Posterior cingulate gyrus (tissue), 11 donors: ENCODE measurements around the gene ST6GALNAC1.

ENCODE experiments used
- DNase-seq, 10 donors: peaks; one replicate each; pipeline versions ENCODE4 v3.0.0 to v3.0.0-alpha.2; 2020 to 2021; ENCODE audit warnings: mixed read lengths in 3 of 10
- intact Hi-C: fragments of 100-400 bp; cut with DNase I; formaldehyde crosslinking; loops from one replicate; pipeline ENCODE4 v1.15.1; 2023

ST6GALNAC1 gene

GRCh38 chr17:76643553-76644148, at the start of gene ST6GALNAC1:
ST6GALNAC1 (minus strand) TSS chr17:76643757; CDS start chr17:76643638, 119 bp downstream.
- no peak for DNase-seq
- intact Hi-C loops = no loop called here

- peak in 1 of 10 donors; percentile 39 for DNase-seq
Measured at GRCh38 chr17:76691379-76692191, 48.0 kb upstream of the ST6GALNAC1 start.

GRCh38 chr17:76690596-76691280, 47.2 kb upstream of the ST6GALNAC1 start:
- peak in 2 of 10 donors; percentile 32 to 41 for DNase-seq
- intact Hi-C loops = no loop called here

More at GRCh38 chr17:76691379-76692191, 48.0 kb upstream of the ST6GALNAC1 start:
- intact Hi-C loops = no loop called here

- intact Hi-C loops = no loop called here
- DNase-seq = peak in 2 of 10 donors; percentile 17 to 64
Measured at GRCh38 chr17:76689859-76690258, 46.3 kb upstream of the ST6GALNAC1 start.

- peak in 1 of 10 donors; percentile 62 for DNase-seq
- intact Hi-C loops = no loop called here
Measured at GRCh38 chr17:76688165-76688622, 44.6 kb upstream of the ST6GALNAC1 start.

GRCh38 chr17:76687298-76688164, 44.0 kb upstream of the ST6GALNAC1 start:
- intact Hi-C loops = no loop called here
- peak in 1 of 10 donors; percentile 68 for DNase-seq

GRCh38 chr17:76686538-76687297, 43.2 kb upstream of the ST6GALNAC1 start:
- peak in 1 of 10 donors; percentile 71 for DNase-seq
- intact Hi-C loops = no loop called here

- intact Hi-C loops = no loop called here
- peak in 1 of 10 donors; percentile 41 for DNase-seq
Measured at GRCh38 chr17:76685846-76686245, 42.3 kb upstream of the ST6GALNAC1 start.

GRCh38 chr17:76685366-76685765, 41.8 kb upstream of the ST6GALNAC1 start:
- peak in 1 of 10 donors; percentile 37 for DNase-seq
- intact Hi-C loops = no loop called here

GRCh38 chr17:76684756-76685155, 41.2 kb upstream of the ST6GALNAC1 start:
- intact Hi-C loops = no loop called here
- peak in 2 of 10 donors; percentile 14 to 19 for DNase-seq

- DNase-seq = peak in 2 of 10 donors; percentile 15 to 61
- intact Hi-C loops = no loop called here
Measured at GRCh38 chr17:76683921-76684745, 40.6 kb upstream of the ST6GALNAC1 start.

GRCh38 chr17:76683011-76683755, 39.6 kb upstream of the ST6GALNAC1 start:
- intact Hi-C loops = no loop called here
- peak in 2 of 10 donors; percentile 4 to 45 for DNase-seq

- peak in 2 of 10 donors; percentile 21 to 48 for DNase-seq
- intact Hi-C loops = no loop called here
Measured at GRCh38 chr17:76682296-76682695, 38.7 kb upstream of the ST6GALNAC1 start.

GRCh38 chr17:76681222-76682137, 37.9 kb upstream of the ST6GALNAC1 start:
- DNase-seq = peak; percentile 49 to 95 (median 75)
- intact Hi-C loops = no loop called here

GRCh38 chr17:76679239-76679638, 35.7 kb upstream of the ST6GALNAC1 start:
- no peak for DNase-seq
- intact Hi-C loops = no loop called here

GRCh38 chr17:76678330-76678729, 34.8 kb upstream of the ST6GALNAC1 start:
- intact Hi-C loops = no loop called here
- peak in 2 of 10 donors; percentile 42 to 47 for DNase-seq
